HG02981 (cell line): ENCODE measurements around the gene KCNQ2.

Experiments used
- ATAC-seq: cut with Tn5 transposase; IDR thresholded peaks from one replicate; pipeline ENCODE4 v1.9.1; 2021; ENCODE audit warnings: mild to moderate bottlenecking, moderate library complexity; ENCODE audit not compliant: unreplicated experiment

KCNQ2 gene

GRCh38 chr20:63420359-63421093, 51.9 kb downstream of the KCNQ2 start:
- no peak for ATAC-seq

- no peak for ATAC-seq
Observed at GRCh38 chr20:63419299-63419698, 53.2 kb downstream of the KCNQ2 start.

GRCh38 chr20:63418617-63419016, 53.8 kb downstream of the KCNQ2 start:
- ATAC-seq, result no peak

GRCh38 chr20:63417738-63418120, 54.7 kb downstream of the KCNQ2 start:
- ATAC-seq, result no peak

GRCh38 chr20:63417097-63417737, 55.2 kb downstream of the KCNQ2 start:
- no peak for ATAC-seq

- no peak for ATAC-seq
Observed at GRCh38 chr20:63416631-63417030, 55.8 kb downstream of the KCNQ2 start.

GRCh38 chr20:63415647-63416391, 56.6 kb downstream of the KCNQ2 start:
- ATAC-seq, result no peak

GRCh38 chr20:63414720-63415430, 57.6 kb downstream of the KCNQ2 start:
- ATAC-seq, result no peak

GRCh38 chr20:63413963-63414684, 58.3 kb downstream of the KCNQ2 start:
- no peak for ATAC-seq

GRCh38 chr20:63413323-63413722, 59.1 kb downstream of the KCNQ2 start:
- ATAC-seq, result no peak

- no peak for ATAC-seq
Observed at GRCh38 chr20:63412889-63413288, 59.6 kb downstream of the KCNQ2 start.

GRCh38 chr20:63411898-63412631, 60.4 kb downstream of the KCNQ2 start:
- ATAC-seq, result no peak

- ATAC-seq, result no peak
Observed at GRCh38 chr20:63411151-63411897, 61.1 kb downstream of the KCNQ2 start.

GRCh38 chr20:63409834-63410435, 62.5 kb downstream of the KCNQ2 start:
- no peak for ATAC-seq

- no peak for ATAC-seq
Observed at GRCh38 chr20:63409066-63409833, 63.2 kb downstream of the KCNQ2 start.

- no peak for ATAC-seq
Observed at GRCh38 chr20:63408684-63409046, 63.8 kb downstream of the KCNQ2 start.

GRCh38 chr20:63407928-63408683, 64.3 kb downstream of the KCNQ2 start:
- no peak for ATAC-seq
